CD14-positive monocyte (primary cell): ENCODE measurements around the gene MAP6. TPM values are rescaled to one million over a fixed set of nuclear protein-coding genes. Genes with fewer than 3 reads are reported as not detected.

ENCODE experiments used
- DNase-seq, 3 donors: peaks; one replicate each; pipeline ENCODE4 v3.0.0-alpha.2; 2011 to 2022
- H2AFZ ChIP-seq: 2 replicates; pipeline ENCODE4 v1.6.0; 2012; ENCODE audit warnings: mild to moderate bottlenecking, low read depth, low read length, inconsistent platforms; ENCODE audit not compliant: insufficient read depth, poor library complexity, severe bottlenecking
- H3K27ac ChIP-seq, 2 donors: 1 replicate in 1 of 2; 2 replicates in 1 of 2; pipeline ENCODE4 v1.5.1; 2012 to 2013; ENCODE audit warnings: low read length in 2 of 2, control low read depth in 1 of 2, inconsistent platforms in 1 of 2, low read depth in 1 of 2, mild to moderate bottlenecking in 1 of 2
- H3K27me3 ChIP-seq, 2 donors: one replicate each; pipeline versions ENCODE4 v1.6.0 to v1.6.1; 2011 to 2013; ENCODE audit warnings: low read length in 2 of 2; ENCODE audit not compliant: control insufficient read depth in 2 of 2, insufficient read depth in 2 of 2
- H3K36me3 ChIP-seq, 2 donors: replicated peaks in 1 of 2; 1 replicate in 1 of 2; 2 replicates in 1 of 2; pipeline versions ENCODE4 v1.5.1 to v1.6.1; 2012 to 2013; ENCODE audit warnings: low read length in 2 of 2, control low read depth in 1 of 2, inconsistent platforms in 1 of 2, mild to moderate bottlenecking in 1 of 2; ENCODE audit not compliant: insufficient read depth in 2 of 2, control insufficient read depth in 1 of 2
- H3K4me1 ChIP-seq, 2 donors: 1 replicate in 1 of 2; 2 replicates in 1 of 2; pipeline versions ENCODE4 v1.5.1 to v1.6.1; 2012 to 2013; ENCODE audit warnings: low read length in 2 of 2, control low read depth in 1 of 2, inconsistent platforms in 1 of 2, mild to moderate bottlenecking in 1 of 2, moderate library complexity in 1 of 2; ENCODE audit not compliant: insufficient read depth in 2 of 2, control insufficient read depth in 1 of 2
- H3K4me2 ChIP-seq: replicated peaks from 2 replicates; pipeline ENCODE3; 2012; ENCODE audit warnings: low read length, moderate library complexity, mild to moderate bottlenecking; ENCODE audit not compliant: poor library complexity, severe bottlenecking; ENCODE audit errors: extremely low read depth
- H3K4me3 ChIP-seq, 3 experiments: fragments of 200-600 bp in 1 of 3; sonication (generic) in 1 of 3; replicated peaks in 1 of 3; 1 replicate in 2 of 3; 2 replicates in 1 of 3; pipeline ENCODE4 v1.5.1; 2011 to 2013; ENCODE audit warnings: low read length in 3 of 3, mild to moderate bottlenecking in 3 of 3, control low read depth in 2 of 3, low read depth in 2 of 3, inconsistent platforms in 1 of 3, moderate library complexity in 1 of 3
- H3K79me2 ChIP-seq: 2 replicates; pipeline ENCODE4 v1.6.0; 2012; ENCODE audit warnings: mild to moderate bottlenecking, control low read depth, inconsistent platforms, low read length, moderate library complexity; ENCODE audit not compliant: insufficient read depth
- H3K9ac ChIP-seq: 2 replicates; pipeline ENCODE4 v1.6.0; 2017; ENCODE audit warnings: low read length, mild to moderate bottlenecking; ENCODE audit not compliant: insufficient read depth, poor library complexity, severe bottlenecking
- H3K9me3 ChIP-seq, 2 donors: replicated peaks in 1 of 2; 1 replicate in 1 of 2; 2 replicates in 1 of 2; pipeline versions ENCODE4 v1.5.1 to v1.6.1; 2012 to 2013; ENCODE audit warnings: low read length in 2 of 2, control low read depth in 1 of 2; ENCODE audit not compliant: control insufficient read depth in 1 of 2, insufficient read depth in 1 of 2
- H4K20me1 ChIP-seq: 2 replicates; pipeline ENCODE4 v1.6.0; 2012; ENCODE audit warnings: mild to moderate bottlenecking, low read length, control low read depth, moderate library complexity; ENCODE audit not compliant: insufficient read depth
- H3K27ac Mint-ChIP-seq, 7 donors: one replicate each; pipeline ENCODE4 v1.8.0; 2020; ENCODE audit warnings: mild to moderate bottlenecking in 7 of 7, mixed read lengths in 7 of 7, moderate library complexity in 6 of 7, inconsistent platforms in 2 of 7
- H3K27me3 Mint-ChIP-seq, 3 donors: one replicate each; pipeline ENCODE4 v1.8.0; 2021 to 2022; ENCODE audit warnings: low read depth in 3 of 3, mild to moderate bottlenecking in 3 of 3, mixed read lengths in 3 of 3, moderate library complexity in 3 of 3, inconsistent platforms in 1 of 3
- H3K36me3 Mint-ChIP-seq, 2 donors: one replicate each; pipeline ENCODE4 v1.8.0; 2020; ENCODE audit warnings: mixed read lengths in 2 of 2, inconsistent platforms in 1 of 2, mild to moderate bottlenecking in 1 of 2
- H3K4me1 Mint-ChIP-seq: one replicate; pipeline ENCODE4 v1.8.0; 2020; ENCODE audit warnings: mild to moderate bottlenecking, mixed read lengths
- H3K4me3 Mint-ChIP-seq, 2 donors: one replicate each; pipeline ENCODE4 v1.8.0; 2020; ENCODE audit warnings: mild to moderate bottlenecking in 2 of 2, mixed read lengths in 2 of 2, moderate library complexity in 1 of 2
- H3K9me3 Mint-ChIP-seq, 7 donors: one replicate each; pipeline ENCODE4 v1.8.0; 2020 to 2022; ENCODE audit warnings: mixed read lengths in 7 of 7, mild to moderate bottlenecking in 6 of 7, moderate library complexity in 6 of 7, inconsistent platforms in 2 of 7
- WGBS: methylation state at CpG from one replicate; pipeline ENCODE4 v1.1.5; 2013; ENCODE audit warnings: missing lambda C conversion rate; ENCODE audit not compliant: insufficient coverage; 5-methylcytosine and 5-hydroxymethylcytosine counted together
- intact Hi-C, 2 donors: fragments of 100-400 bp; cut with micrococcal nuclease; formaldehyde crosslinking; loops; one replicate each; pipeline versions ENCODE4 v1.15.0 to v1.15.1; 2023
- polyA plus RNA-seq, 3 donors: library from polyadenylated mRNA; depleted of rRNA in 1 of 3; unstranded in 2 of 3; stranded (reverse) in 1 of 3; fragments of 300-500 nt in 2 of 3; fragments of >200 nt in 1 of 3; fragmentation: Illumina TruSeq in 2 of 3; gene quantifications; 1 replicate in 2 of 3; 2 replicates in 1 of 3; pipeline ENCODE4 v1.2.3, GENCODE V29; 2012 to 2021
- TF ChIP-seq, protein P1 (sequence below): fragments of 200-600 bp; IDR thresholded peaks from one replicate; pipeline ENCODE4 v1.8.0; 2022; ENCODE audit warnings: antibody characterized with exemption, mild to moderate bottlenecking

The MAP6 gene
- polyA plus RNA-seq, 3 donors = not detected

DNA sequence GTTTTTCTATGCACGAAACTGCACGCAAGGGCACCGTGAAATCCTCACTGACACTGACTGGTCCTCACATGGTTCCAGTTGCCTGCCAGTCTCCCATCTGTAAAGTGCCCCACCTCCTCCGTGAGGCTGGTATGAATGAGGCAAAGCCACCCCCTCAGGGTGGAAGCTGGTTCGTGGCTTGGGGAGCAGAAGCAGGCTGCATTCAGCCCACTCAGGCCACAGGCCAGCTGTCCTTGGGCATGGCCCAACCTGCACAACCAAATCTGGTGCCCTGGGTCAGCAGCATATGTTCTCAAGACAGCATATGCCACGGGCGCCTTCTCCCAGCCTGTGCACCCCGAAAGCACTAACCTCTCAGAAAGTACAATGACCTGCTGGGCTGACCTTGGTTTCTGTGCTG lies 77.5 kb downstream of the MAP6 start:
- no peaks in the 10 kb centered on the region for H3K9me3 ChIP-seq
- no peaks in the 10 kb centered on the region for H3K79me2 ChIP-seq
- Mint-ChIP-seq H3K36me3 (no peaks in the 10 kb centered on the region), H3K9me3 (peaks cover 0 to 2% (median 0%) of the 10 kb centered on the region in 7 donors), H3K27me3 (peaks cover 10 to 21% (median 16%) of the 10 kb centered on the region in 3 donors), H3K27ac (no peak overlapping the region), H3K4me3 (no peak overlapping the region), H3K4me1 (peaks cover 5% of the 10 kb centered on the region)
- no peak for DNase-seq
- no peak overlapping the region for H3K27ac ChIP-seq
- 86% methylated on average over 7 of the region's 8 CpGs for WGBS
- no peak overlapping the region for H2AFZ ChIP-seq
- H3K4me2 ChIP-seq = no peak overlapping the region
- H3K4me1 ChIP-seq = no peaks in the 10 kb centered on the region
- H3K36me3 ChIP-seq = no peaks in the 10 kb centered on the region
- no peak overlapping the region for H3K9ac ChIP-seq
- H3K27me3 ChIP-seq = no peaks in the 10 kb centered on the region
- H3K4me3 ChIP-seq = no peak overlapping the region
- TF ChIP-seq, protein P1, sequence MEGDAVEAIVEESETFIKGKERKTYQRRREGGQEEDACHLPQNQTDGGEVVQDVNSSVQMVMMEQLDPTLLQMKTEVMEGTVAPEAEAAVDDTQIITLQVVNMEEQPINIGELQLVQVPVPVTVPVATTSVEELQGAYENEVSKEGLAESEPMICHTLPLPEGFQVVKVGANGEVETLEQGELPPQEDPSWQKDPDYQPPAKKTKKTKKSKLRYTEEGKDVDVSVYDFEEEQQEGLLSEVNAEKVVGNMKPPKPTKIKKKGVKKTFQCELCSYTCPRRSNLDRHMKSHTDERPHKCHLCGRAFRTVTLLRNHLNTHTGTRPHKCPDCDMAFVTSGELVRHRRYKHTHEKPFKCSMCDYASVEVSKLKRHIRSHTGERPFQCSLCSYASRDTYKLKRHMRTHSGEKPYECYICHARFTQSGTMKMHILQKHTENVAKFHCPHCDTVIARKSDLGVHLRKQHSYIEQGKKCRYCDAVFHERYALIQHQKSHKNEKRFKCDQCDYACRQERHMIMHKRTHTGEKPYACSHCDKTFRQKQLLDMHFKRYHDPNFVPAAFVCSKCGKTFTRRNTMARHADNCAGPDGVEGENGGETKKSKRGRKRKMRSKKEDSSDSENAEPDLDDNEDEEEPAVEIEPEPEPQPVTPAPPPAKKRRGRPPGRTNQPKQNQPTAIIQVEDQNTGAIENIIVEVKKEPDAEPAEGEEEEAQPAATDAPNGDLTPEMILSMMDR = no peak
- intact Hi-C loops = no loop called here
- no peaks in the 10 kb centered on the region for H4K20me1 ChIP-seq

DNA sequence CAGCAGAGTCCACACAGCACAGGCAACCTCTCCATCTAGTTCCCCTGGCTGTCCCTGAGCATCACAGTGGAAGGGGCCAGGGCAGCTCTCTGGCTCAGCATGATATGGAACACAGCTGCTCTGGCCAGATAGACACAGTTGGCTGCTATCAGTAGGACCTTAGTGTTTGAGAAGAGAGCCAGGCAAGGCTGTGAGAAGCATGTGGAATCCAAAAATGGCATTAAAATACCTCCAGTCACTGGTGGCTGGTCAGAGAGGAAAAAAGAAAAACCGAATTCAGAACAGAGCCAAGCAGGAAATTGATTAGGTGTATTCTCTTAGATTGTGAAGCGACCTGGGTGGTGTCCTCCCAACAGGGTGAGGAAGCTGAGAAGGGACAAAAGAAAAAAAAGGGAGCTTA lies 78.9 kb downstream of the MAP6 start:
- TF ChIP-seq, protein P1 = no peak

More for the DNA sequence above, 78.9 kb downstream of the MAP6 start:
- Mint-ChIP-seq H3K27ac (no peak overlapping the region), H3K4me1 (no peaks in the 10 kb centered on the region), H3K9me3 (peaks cover 0 to 2% (median 0%) of the 10 kb centered on the region in 7 donors), H3K36me3 (no peaks in the 10 kb centered on the region), H3K27me3 (peaks cover 10 to 23% (median 10%) of the 10 kb centered on the region in 3 donors), H3K4me3 (no peak overlapping the region)
- no peak overlapping the region for H3K9ac ChIP-seq
- H3K79me2 ChIP-seq = no peaks in the 10 kb centered on the region
- no peaks in the 10 kb centered on the region for H3K27me3 ChIP-seq
- no peaks in the 10 kb centered on the region for H4K20me1 ChIP-seq
- H2AFZ ChIP-seq = no peak overlapping the region
- H3K4me3 ChIP-seq = no peak overlapping the region
- H3K4me2 ChIP-seq = no peak overlapping the region
- H3K9me3 ChIP-seq = no peaks in the 10 kb centered on the region
- H3K4me1 ChIP-seq = no peaks in the 10 kb centered on the region
- intact Hi-C loops = no loop called here
- 83% methylated on average over 2 of the region's 2 CpGs for WGBS
- DNase-seq = no peak
- no peaks in the 10 kb centered on the region for H3K36me3 ChIP-seq
- no peak overlapping the region for H3K27ac ChIP-seq
